Duodenal mucosa (tissue), 2 donors: ENCODE data around the gene FOCAD.

Experiments used
- H3K27ac ChIP-seq: one replicate; pipeline ENCODE4 v1.7.0; 2013; ENCODE audit warnings: low read depth, low read length
- H3K27me3 ChIP-seq, 2 donors: one replicate each; pipeline ENCODE4 v1.7.0; 2013; ENCODE audit warnings: low read length in 2 of 2, control low read depth in 1 of 2; ENCODE audit not compliant: insufficient read depth in 2 of 2, control insufficient read depth in 1 of 2
- H3K36me3 ChIP-seq, 2 donors: one replicate each; pipeline ENCODE4 v1.7.0; 2013; ENCODE audit warnings: low read length in 2 of 2, control low read depth in 1 of 2; ENCODE audit not compliant: insufficient read depth in 2 of 2, control insufficient read depth in 1 of 2
- H3K4me1 ChIP-seq, 2 donors: one replicate each; pipeline ENCODE4 v1.7.0; 2013; ENCODE audit warnings: low read length in 2 of 2, control low read depth in 1 of 2; ENCODE audit not compliant: insufficient read depth in 2 of 2, control insufficient read depth in 1 of 2
- H3K4me3 ChIP-seq, 2 donors: one replicate each; pipeline ENCODE4 v1.7.0; 2013; ENCODE audit warnings: low read length in 2 of 2, low read depth in 1 of 2
- H3K9ac ChIP-seq, 2 donors: one replicate each; pipeline ENCODE4 v1.7.0; 2013; ENCODE audit warnings: low read length in 2 of 2, low read depth in 1 of 2
- H3K9me3 ChIP-seq, 2 donors: one replicate each; pipeline ENCODE4 v1.7.0; 2013; ENCODE audit warnings: low read length in 2 of 2, control low read depth in 1 of 2; ENCODE audit not compliant: control insufficient read depth in 1 of 2

FOCAD gene

GRCh38 chr9:20788526-20789451 lies 104.7 kb downstream of the FOCAD start:
- H3K4me1 ChIP-seq: no peaks in the 10 kb centered on the region
- H3K36me3 ChIP-seq: peaks cover 0 to 5% of the 10 kb centered on the region in 2 donors
- no peak overlapping the region for H3K9ac ChIP-seq
- no peak overlapping the region for H3K27ac ChIP-seq
- H3K27me3 ChIP-seq: no peaks in the 10 kb centered on the region
- no peak overlapping the region for H3K4me3 ChIP-seq
- no peaks in the 10 kb centered on the region for H3K9me3 ChIP-seq

GRCh38 chr9:20790721-20791120 lies 106.7 kb downstream of the FOCAD start:
- no peak overlapping the region for H3K27ac ChIP-seq
- no peaks in the 10 kb centered on the region for H3K4me1 ChIP-seq

GRCh38 chr9:20791682-20792081 lies 107.6 kb downstream of the FOCAD start:
- Histone ChIP-seq H3K4me3 (no peak overlapping the region), H3K36me3 (peaks cover 0 to 5% of the 10 kb centered on the region in 2 donors), H3K27me3 (no peaks in the 10 kb centered on the region), H3K27ac (no peak overlapping the region), H3K4me1 (no peaks in the 10 kb centered on the region), H3K9me3 (no peaks in the 10 kb centered on the region), H3K9ac (no peak overlapping the region)

More at GRCh38 chr9:20790721-20791120, 106.7 kb downstream of the FOCAD start:
- no peaks in the 10 kb centered on the region for H3K27me3 ChIP-seq
- no peak overlapping the region for H3K9ac ChIP-seq
- H3K4me3 ChIP-seq: no peak overlapping the region
- peaks cover 0 to 5% of the 10 kb centered on the region in 2 donors for H3K36me3 ChIP-seq
- H3K9me3 ChIP-seq: no peaks in the 10 kb centered on the region

- Histone ChIP-seq H3K27me3 (no peaks in the 10 kb centered on the region), H3K9ac (no peak overlapping the region), H3K4me1 (no peaks in the 10 kb centered on the region), H3K4me3 (no peak overlapping the region), H3K36me3 (no peaks in the 10 kb centered on the region), H3K9me3 (no peaks in the 10 kb centered on the region), H3K27ac (no peak overlapping the region)
Observed at GRCh38 chr9:20804489-20805250, 120.6 kb downstream of the FOCAD start.

GRCh38 chr9:20805766-20806165 lies 121.7 kb downstream of the FOCAD start:
- Histone ChIP-seq H3K27me3 (no peaks in the 10 kb centered on the region), H3K4me1 (no peaks in the 10 kb centered on the region), H3K9ac (no peak overlapping the region), H3K9me3 (no peaks in the 10 kb centered on the region), H3K4me3 (no peak overlapping the region), H3K27ac (no peak overlapping the region), H3K36me3 (no peaks in the 10 kb centered on the region)

- Histone ChIP-seq H3K4me3 (no peak overlapping the region), H3K9ac (no peak overlapping the region), H3K9me3 (no peaks in the 10 kb centered on the region)
Observed at GRCh38 chr9:20808002-20808401, 123.9 kb downstream of the FOCAD start.

GRCh38 chr9:20811872-20812271 lies 127.8 kb downstream of the FOCAD start:
- no peaks in the 10 kb centered on the region for H3K36me3 ChIP-seq
- H3K4me1 ChIP-seq: no peaks in the 10 kb centered on the region
- no peak overlapping the region for H3K4me3 ChIP-seq
- H3K27ac ChIP-seq: no peak overlapping the region
- no peaks in the 10 kb centered on the region for H3K27me3 ChIP-seq
- H3K9me3 ChIP-seq: no peaks in the 10 kb centered on the region
- H3K9ac ChIP-seq: no peak overlapping the region

More at GRCh38 chr9:20808002-20808401, 123.9 kb downstream of the FOCAD start:
- Histone ChIP-seq H3K36me3 (no peaks in the 10 kb centered on the region), H3K27ac (no peak overlapping the region), H3K4me1 (no peaks in the 10 kb centered on the region), H3K27me3 (no peaks in the 10 kb centered on the region)

- Histone ChIP-seq H3K36me3 (no peaks in the 10 kb centered on the region), H3K9me3 (no peaks in the 10 kb centered on the region), H3K9ac (no peak overlapping the region), H3K27ac (no peak overlapping the region), H3K27me3 (no peaks in the 10 kb centered on the region), H3K4me3 (no peak overlapping the region), H3K4me1 (no peaks in the 10 kb centered on the region)
Observed at GRCh38 chr9:20815923-20816703, 132.1 kb downstream of the FOCAD start.

GRCh38 chr9:20823051-20823450 lies 139.0 kb downstream of the FOCAD start:
- Histone ChIP-seq H3K27ac (no peak overlapping the region), H3K9me3 (no peaks in the 10 kb centered on the region), H3K4me3 (no peak overlapping the region), H3K9ac (no peak overlapping the region), H3K36me3 (peaks cover 3 to 4% of the 10 kb centered on the region in 2 donors), H3K4me1 (no peaks in the 10 kb centered on the region), H3K27me3 (no peaks in the 10 kb centered on the region)
